HG03139 (cell line): ENCODE results near the gene TRIO.
A peak's percentile ranks its signal among the peaks of the same experiment; 100 is the strongest.

ENCODE experiments used
- ATAC-seq: cut with Tn5 transposase; IDR thresholded peaks from one replicate; pipeline ENCODE4 v1.9.1; 2021; ENCODE audit not compliant: unreplicated experiment

The TRIO gene

DNA sequence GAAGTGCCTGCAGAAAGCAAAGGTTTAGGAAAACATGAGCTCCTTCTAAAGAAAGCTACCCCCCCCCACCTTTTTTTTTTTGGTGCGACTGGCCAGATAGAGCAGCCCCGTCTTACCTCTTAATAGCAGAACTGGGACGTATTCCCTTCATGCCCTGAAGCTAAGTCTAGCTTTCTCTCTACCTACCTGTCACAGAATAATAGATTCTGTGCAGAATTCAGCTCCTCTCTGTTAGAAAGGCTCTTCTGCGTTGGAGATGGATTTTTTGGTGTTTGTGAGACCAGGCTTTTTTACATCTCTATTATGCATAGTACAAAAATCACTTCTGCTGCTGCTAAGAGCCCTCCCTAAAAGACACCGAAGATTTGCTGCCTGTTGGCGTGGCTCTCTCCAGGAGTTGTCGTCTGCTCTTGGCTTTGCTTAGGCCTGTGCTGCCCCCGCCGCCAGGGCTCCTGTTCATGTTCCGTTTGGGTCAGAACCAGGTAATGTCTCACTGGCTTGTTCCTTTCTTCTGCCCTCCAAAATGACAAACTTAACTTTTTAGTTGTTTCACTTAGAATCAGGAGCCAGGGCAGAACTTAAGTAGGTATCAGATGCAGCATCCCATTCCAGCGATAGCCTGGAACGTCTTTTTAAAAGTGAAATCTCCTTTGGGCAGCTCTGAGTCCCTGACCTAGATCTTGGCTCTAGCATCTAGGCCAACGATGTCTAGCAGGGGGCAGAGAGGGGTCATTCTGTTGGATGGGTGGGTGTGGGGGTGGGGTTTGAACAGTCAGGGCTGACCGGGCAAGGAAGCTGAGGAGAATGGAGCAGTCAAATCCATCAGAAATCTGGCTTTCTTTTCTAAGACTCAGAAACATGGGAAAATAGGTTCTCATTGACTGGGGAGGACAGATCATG lies 2.5 kb downstream of the TRIO start:
- ATAC-seq, result no peak

DNA sequence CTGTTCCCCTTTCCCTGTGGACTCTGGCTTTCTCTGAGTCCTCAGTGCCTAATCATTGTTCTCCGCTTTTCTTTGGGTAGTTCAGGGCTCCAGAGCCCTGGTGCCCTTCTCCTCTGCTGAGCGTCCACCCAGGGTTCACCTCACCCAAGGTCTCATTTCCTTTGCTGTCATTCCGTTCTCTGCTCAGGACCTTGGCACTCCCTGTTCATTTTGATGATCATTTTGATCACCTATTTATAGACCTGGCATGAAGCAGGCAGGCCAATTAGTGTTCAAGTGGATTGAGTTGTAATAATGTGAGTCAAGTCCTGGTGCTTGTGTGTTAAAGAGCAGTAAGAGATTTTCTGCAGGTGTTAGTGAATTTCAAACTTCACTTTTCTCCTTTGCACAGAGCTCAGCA lies 3.6 kb downstream of the TRIO start:
- ATAC-seq, result no peak

DNA sequence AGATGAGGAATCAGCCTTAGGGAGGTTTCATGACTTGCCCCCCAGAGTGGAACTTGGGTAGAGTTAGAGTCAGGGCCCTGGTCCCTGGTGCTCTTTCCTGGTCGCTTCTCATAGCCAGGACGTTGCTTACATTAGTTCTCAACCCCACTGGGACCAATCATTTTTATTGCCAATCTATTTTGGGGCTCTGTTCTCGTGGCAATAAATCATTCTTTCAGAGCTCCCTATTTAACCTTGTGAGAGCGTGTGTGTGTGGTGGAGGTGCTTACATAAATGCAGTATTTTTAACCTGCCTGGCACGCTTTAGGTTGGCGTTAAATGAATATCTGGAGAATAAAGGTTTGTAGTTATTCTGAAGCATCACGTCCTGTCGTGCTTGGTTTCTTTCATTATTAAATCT lies 4.1 kb downstream of the TRIO start:
- ATAC-seq, result no peak

DNA sequence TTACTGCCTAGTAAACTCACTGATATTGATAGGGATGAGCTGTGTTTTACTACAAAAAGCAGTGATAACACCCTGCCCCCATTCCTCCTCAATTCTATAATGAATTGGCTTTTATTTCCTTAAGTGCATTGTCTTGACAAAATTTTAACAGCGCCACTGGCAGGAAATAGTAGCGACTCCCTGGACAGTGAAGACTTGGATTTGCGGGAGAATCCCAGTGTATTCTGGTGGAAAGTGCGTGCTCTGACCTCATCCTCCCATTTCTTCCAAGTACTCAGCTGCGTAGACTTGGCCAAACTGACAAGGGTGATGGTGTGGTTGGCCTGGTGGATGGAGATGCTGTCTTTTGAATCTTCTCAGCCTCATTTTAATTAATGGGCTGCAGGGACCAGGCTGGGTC lies 5.3 kb downstream of the TRIO start:
- ATAC-seq, result no peak

DNA sequence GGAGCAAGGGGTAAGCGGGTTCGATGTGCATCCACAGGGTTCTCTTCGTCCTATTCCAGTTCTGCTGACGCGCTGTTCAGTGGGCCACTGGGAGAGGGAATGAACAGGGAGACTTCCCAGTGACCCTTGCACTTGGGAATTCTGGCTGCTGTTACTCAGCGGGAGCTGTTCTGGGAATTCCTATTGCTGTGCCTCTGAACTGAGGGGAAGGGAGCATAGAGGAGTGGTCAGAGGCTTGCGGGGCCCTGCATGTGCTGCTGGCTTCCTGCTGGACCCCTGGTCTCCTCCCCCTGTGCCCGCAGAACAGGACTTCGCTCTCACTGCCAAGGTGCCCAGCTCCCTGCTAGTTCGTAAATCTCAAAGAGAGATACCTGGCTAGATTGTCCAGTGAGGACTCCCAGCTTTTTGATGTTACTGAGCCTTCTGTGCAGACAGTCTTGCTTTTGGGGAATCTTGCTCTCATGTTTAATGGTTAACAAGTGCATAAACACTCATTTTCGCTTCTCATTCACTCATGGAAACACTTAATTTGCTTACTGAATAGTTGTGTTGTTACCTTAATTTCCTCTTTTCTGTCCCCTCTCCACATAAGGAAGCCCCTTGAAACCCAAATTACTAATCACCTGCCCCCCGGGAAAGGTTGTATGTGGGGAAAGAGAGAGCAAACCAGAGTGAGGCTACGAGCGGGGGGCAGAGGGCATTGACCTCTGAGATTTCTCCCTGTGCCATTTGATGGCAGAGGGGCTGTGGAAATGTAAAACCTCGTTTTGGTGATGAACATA lies 5.9 kb downstream of the TRIO start:
- ATAC-seq, result no peak

DNA sequence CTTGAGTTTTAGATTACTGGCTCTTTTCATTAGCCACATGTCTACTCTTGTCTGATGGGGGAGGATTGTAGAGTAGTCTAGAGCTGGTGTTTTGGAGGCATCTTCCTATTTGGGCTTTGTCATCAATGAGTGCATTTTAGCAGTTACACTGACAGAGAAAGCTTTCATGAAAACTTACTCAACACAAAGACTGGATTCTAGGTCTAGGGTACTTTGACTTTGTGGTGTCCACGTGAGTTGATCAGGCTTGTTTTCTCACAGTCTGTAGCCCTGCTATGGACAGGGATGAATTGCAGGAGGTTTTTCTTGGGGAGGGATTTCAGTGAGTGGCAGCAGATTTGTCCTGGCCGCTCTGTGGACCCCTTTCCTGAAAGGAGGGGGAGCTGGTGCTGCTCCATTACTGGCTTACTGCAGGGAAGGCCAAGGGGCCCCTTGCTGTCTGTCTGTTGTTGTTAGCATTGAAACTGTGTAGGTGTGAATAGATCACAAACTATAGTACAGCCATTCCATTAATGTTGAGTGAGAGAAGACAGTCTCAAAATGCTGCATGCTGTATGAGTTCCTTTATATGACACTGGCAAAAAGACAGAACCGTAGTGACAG lies 6.6 kb downstream of the TRIO start:
- ATAC-seq, result no peak

DNA sequence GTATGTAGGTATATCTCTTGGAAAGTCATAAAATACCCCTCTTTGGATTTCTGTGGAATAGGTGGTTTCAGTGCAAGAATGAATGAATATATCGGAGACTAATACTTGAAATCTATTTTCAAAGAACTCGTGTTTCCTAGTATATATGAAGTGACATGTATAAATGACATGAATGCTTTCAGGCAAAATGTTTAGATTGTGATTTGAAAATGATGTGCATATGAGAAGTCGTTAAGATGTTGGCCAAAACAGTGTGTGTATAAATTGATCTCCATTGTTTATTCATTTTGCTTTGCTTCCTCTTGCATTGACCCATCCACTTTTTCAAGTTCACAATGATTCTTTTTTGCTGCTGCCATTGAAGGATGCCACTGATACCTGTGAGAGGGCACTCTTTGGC lies 8.3 kb downstream of the TRIO start:
- ATAC-seq, result no peak

DNA sequence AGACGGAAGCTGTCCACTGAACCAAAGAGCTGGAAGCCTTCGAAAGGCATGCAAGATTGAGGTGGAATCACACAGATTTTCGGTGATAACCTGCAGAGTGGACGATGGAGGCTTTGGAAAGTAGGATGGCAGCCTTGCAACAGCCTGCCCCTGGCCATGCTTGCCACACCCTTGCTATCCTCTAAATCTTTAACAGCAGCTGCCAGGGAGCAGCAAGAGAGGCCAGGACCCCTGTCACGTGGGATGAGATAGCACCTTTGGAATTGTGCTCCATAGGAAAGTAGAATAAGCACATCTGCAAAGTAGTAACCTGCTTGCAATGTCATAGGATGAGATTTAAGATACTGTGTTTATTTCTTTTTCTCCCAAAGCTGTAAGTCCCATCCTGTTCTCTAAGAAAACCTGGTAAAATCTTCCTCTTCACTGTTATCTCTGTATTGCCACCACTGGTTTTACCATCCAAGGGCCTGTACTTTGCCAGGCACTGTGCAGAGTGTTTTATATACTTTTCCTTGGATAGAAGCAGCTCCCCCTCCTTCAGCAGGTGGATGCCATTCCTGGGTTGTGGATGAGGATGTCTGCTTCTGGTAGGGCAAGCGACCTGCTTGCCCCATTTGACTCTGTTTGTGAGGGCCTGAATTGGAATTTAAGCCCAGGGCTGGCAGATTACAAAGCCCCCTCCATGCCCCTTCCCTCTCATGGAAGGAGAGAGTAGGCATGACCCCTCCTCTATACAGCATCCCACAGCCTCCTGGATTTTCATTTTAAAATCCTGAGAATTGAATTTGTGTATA lies 10.1 kb downstream of the TRIO start:
- no peak for ATAC-seq

DNA sequence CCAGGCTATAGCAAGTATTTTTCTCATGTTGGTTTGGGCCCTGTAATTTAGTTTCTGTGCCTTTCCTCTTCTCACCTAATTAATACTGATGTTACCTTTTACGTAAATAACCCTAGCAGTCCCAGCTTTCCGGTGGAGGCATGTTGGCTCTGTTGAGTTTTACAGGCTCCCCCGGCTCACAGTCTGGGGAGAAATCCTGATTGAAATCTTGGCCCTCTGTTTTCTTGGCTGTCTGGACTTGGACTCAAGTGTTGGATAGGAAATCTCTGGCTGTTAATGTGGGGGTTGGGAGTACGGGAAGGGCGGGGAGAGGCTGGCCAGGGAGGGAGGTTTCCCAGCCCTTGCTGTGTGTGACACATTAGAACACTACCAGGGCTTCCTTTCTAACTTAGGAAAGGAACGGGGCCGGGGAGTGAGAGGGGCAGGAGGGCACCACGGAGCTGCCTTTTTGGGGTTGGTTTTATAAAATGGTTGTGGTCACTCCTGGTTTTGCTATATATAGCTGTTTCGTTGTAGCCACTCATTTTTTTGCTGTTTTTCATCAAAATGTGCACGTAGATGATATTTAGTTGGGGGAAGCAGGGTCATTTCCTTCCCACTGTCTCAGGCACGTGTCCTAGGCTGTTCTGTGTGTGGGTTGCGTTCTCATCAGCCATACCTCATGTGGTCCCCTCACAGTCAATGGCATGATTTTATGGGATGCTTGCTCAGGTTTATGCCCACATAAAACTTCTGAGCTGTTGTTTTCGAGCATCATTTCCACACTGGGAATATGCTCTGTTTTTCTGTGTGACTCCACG lies 11.0 kb downstream of the TRIO start:
- ATAC-seq, result peak; percentile 45

DNA sequence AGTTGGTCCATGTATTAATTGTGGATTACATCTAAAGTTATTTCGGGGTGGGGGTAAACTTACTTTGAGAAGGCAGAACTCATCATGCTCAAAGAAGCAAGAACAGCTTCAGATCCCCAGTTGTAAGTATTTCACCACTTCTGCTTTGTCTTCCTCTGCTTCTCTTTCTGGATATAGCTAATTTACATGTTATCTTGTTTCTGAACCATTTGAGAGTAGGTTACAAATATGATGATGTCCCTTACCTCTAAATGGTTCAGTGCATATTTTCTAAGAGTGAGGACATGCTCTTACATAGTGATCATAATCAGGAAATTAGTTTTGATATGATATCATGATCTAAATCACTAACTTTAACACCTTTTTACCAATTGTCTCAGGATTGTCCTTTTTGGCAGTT lies 11.9 kb downstream of the TRIO start:
- ATAC-seq, result peak; percentile 53

DNA sequence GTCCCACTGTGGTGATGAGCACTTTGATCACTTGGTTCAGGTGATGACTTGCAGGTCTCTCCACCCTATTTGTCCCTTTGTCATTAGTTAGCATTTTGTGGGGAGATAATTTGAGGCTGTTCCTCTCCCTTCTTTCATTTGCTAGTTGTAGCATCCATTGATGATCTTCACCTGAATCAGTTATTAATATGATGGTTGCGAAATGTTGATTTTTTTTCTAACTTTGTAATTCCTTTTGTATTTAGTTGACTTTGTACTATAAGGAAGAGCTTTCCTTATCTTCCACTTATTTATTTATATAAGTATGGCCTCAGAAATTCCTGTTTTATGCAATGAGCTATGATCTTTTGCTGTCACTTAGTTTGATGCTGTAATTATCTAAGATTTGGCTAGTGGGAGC lies 12.6 kb downstream of the TRIO start:
- no peak for ATAC-seq

DNA sequence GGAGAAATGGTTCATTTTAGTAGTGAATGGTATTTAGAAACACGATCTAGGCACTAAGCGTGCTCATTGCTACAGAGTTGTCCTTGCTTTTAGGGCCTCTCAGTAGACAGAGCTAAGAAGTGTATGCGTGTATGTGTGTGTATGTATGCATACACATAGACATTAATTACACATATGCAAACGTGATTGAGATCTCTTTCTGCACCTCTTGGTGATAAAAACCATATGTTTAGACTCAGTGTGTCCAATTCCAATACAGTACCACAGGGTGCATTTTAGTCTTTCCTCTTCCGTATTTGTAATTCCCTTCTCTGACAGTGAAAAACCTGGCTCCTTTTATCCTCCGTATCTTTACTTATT lies 13.1 kb downstream of the TRIO start:
- no peak for ATAC-seq

DNA sequence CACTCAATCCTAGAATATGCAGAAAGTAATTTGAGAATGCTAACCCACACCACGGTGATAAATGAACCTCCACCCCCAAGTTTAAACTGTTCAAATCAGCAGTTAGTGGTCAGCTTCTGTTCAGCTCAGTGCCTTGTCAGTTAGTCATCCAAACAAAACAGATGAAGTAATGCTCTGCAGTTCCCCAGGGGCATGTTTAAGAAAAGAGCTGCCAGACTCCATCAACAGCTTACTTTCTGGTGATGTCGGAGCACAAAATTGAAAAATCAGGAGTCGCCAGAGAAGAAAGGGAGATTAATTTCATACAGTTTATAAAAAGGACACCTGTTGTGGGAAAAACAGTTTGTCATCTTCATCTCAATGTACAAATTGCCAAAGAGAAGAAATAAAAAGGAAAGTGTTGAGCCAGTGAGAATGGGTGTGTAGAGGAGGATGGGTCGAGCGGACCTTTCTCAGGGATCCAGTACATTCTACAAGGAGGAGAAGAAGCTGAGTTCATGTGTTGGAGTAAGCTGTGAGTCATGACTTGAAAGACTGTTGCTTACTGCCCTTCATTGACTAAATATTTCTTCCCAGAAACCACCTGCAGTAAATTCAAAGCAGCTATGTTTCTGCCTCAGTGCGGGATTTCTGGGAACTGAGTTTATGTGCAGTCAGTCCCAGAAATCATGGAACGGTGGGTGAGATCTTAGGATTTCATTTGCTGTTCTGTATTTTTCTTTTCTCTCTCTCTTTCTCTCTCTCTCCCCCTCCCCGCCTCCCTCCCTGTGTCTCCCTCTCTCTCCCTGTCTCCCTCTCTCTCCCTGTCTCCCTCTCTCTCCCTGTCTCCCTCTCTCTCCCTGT lies 13.7 kb downstream of the TRIO start:
- ATAC-seq, result peak; percentile 59

DNA sequence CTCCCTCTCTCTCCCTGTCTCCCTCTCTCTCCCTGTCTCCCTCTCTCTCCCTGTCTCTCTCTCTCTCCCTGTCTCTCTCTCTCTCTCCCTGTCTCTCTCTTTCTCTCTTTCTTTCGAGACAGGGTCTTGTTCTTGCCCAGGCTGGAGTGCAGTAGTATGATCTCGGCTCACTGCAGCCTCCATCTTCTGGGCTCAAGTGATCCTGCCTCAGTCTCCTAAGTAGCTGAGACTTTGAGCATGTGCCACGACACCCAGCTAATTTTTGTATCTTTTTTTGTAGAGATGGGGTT lies 14.3 kb downstream of the TRIO start:
- ATAC-seq, result no peak

DNA sequence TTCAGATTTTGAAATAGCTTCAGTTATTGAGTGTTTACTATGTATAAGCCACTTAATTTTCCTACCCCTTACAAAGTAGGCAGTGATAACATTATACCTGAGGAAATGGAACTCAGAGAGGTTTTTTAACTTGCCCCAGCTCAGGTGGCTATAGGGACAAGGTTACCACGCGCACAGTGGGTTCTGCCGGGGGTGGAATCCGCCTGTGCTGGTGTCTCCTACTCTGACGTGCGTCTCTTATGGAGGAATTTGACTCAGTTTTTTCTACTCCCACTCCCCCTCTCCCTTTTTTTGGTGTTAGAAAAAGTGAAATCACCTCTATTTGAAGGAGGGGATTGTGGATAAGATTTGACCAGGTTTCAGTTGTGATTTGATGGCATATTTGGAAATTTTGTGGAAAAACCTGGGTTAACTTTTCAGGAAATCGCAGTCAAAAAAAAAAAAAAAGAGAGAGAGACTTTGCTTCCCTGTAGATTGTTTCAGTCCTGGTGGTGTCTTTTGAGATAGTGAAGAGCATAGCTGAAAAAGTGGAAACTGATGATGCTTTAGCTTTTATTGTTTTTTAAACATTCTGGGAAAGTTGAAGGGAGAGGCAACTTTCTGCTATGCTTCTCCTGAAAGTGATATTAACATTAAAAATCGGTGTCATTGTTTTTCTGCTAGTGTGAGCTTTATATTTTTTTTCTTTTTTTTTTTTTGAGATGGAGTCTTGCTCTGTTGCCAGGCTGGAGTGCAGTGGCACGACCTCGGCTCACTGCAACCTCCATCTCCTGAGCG lies 15.9 kb downstream of the TRIO start:
- ATAC-seq, result no peak

DNA sequence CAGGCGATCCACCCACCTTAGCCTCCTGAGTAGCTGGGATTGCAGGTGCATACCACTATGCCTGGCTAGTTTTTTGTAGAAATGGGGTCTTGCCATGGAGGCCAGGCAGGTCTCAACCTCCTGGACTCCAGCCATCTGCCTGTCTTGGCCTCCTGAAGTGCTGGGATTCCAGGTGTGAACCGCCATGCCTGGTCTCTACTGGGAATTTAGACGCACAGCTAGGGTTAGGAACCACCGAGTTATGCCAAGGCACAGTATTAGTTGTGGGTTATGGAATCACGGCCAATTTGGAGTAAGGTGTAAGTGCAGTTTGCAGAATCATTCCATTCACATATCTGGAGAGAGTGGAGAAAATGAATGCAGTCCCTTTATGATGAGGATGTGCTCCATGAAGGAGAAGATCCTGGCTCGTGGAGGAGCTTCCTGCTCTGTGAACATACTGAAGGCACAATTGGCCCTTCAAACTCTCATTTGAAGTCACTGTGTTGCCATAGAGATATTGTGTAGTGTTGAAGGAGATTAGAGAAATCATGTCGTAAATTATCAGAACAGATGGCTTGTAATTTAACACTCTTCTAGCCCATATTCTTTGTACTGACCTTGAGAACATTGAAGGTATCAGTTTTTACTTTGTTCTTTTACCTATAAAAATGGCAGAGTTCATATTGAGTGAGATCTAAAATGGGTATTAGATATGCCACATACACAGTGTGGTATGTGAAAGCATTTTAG lies 18.8 kb downstream of the TRIO start:
- no peak for ATAC-seq

DNA sequence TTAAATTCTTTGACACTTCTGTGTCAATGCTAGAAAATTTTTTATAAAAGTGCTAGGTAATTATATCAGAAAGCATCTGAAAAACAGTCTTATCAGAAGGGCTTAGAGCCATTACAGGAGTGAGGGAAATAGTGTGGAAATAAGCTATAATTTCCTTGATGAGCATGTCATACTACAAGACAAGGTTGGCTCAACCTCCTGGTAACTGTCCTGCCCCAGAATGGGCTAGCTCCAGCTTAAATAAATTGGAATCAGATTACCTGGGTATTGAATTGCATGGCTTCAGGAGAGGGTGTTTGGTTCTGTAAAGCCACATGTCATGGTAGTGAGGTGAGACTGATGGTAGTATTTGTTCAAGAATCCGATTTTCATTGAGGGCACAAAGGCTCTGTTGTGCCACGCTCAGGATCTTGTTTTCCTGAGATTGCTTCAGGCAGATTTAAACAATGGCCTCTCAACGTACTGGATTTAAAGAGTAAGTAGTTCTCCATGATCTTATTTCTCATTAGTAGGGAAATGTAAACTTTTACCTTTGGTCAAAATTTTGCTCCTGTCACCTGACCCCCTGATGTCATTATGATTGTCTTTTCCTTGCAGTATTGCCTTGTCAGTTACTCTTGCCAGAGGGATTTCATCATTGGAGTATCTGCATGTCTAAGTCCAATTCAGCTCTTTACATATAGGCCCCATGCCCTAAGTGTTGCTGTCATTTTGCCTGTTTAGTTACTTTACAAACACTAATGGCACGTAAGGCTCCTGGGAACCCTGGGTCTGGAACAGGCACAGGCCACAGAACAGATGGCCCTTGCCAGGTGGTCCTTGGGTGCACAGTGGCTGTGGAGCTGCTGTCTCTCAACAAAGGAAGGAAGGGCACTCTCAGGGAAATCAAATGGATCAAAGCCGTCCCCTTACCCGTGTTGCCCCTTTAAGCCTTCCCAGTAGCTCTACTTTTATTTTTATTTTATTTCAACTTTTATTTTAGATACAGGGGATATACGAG lies 21.3 kb downstream of the TRIO start:
- ATAC-seq, result no peak
